Measurements from ENCODE around the gene C2CD4B. TPM values are rescaled to one million over a fixed set of nuclear protein-coding genes. Genes with fewer than 3 reads are reported as not detected.

C2CD4B gene
- total RNA-seq, 1 experiment from 2014 or later: 0.13 TPM

DNA sequence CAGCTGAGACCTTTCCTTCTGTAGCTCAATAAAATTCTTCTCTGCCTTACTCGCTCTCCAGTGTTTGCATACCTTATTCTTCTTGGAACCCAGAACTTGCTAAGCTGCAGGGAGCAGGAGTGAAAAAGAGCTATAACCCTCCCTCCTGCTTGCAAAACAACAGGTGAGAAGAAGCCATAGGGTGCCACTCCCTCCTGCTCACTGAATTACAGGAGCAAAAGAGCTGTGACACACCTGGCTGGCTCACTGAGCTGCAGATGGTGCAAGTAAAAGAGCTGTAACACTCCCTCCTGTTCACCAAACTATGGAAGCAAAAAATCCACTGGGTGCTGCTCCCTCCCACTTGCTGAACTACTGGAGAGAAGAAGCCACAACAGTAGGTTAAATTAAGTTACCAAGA lies 44.2 kb upstream of the C2CD4B start:
- Histone ChIP-seq H3K79me1 (ENCODE audit: insufficient read depth, low read depth, low read length, poor library complexity, severe bottlenecking) (no peaks in the 10 kb centered on the region), H3K4ac (ENCODE audit: low read depth, low read length) (no peak overlapping the region), H2BK5ac (ENCODE audit: insufficient read length, low read length) (no peak overlapping the region), H4K91ac (ENCODE audit: insufficient read length, low read depth, low read length) (no peak overlapping the region), H2AFZ (ENCODE audit: low read length) (no peak overlapping the region), H3T11ph (ENCODE audit: low read length) (no peak overlapping the region), H4K8ac (replicated peaks; ENCODE audit: insufficient read length, low read depth, low read length) (no peak overlapping the region), H3K4me2 (ENCODE audit: insufficient read depth, insufficient read length, low read length) (no peak overlapping the region), H3K27ac (ENCODE audit: insufficient read length, low read depth, low read length) (no peak overlapping the region), H4K20me1 (ENCODE audit: control insufficient read depth, insufficient read depth, insufficient read length) (no peaks in the 10 kb centered on the region), H2BK20ac (ENCODE audit: low read depth, low read length, poor library complexity, severe bottlenecking) (no peak overlapping the region), H2BK12ac (ENCODE audit: insufficient read length, low read depth, low read length) (no peak overlapping the region), H3K27me3 (ENCODE audit: insufficient read depth, low read length) (no peaks in the 10 kb centered on the region; the same call in 1 of the 2 replicates), H2AK5ac (ENCODE audit: insufficient read length, low read length) (no peak overlapping the region), H3K14ac (ENCODE audit: insufficient read depth, low read length) (no peak overlapping the region), H3K23ac (ENCODE audit: insufficient read length, low read depth, low read length) (no peak overlapping the region), H2BK120ac (ENCODE audit: low read depth, low read length, poor library complexity, severe bottlenecking) (no peak overlapping the region), H3K18ac (ENCODE audit: insufficient read length, low read depth, low read length) (no peak overlapping the region), H2BK15ac (ENCODE audit: low read depth, low read length) (no peak overlapping the region), H3K56ac (ENCODE audit: insufficient read length, low read depth, low read length) (no peak overlapping the region), H3K79me2 (ENCODE audit: insufficient read depth, low read length) (no peaks in the 10 kb centered on the region), H3K9me3 (ENCODE audit: control insufficient read depth, low read depth, low read length) (peaks cover 9% of the 10 kb centered on the region), H3K23me2 (ENCODE audit: insufficient read length, low read depth, low read length, poor library complexity, severe bottlenecking) (no peaks in the 10 kb centered on the region), H3K4me1 (ENCODE audit: insufficient read depth, low read length) (no peaks in the 10 kb centered on the region), H3K9ac (ENCODE audit: extremely low read depth, insufficient read length, low read length) (no peak overlapping the region), H4K5ac (ENCODE audit: insufficient read length, low read depth, low read length) (no peak overlapping the region)
- TF ChIP-seq, protein P1, sequence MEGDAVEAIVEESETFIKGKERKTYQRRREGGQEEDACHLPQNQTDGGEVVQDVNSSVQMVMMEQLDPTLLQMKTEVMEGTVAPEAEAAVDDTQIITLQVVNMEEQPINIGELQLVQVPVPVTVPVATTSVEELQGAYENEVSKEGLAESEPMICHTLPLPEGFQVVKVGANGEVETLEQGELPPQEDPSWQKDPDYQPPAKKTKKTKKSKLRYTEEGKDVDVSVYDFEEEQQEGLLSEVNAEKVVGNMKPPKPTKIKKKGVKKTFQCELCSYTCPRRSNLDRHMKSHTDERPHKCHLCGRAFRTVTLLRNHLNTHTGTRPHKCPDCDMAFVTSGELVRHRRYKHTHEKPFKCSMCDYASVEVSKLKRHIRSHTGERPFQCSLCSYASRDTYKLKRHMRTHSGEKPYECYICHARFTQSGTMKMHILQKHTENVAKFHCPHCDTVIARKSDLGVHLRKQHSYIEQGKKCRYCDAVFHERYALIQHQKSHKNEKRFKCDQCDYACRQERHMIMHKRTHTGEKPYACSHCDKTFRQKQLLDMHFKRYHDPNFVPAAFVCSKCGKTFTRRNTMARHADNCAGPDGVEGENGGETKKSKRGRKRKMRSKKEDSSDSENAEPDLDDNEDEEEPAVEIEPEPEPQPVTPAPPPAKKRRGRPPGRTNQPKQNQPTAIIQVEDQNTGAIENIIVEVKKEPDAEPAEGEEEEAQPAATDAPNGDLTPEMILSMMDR (conservative IDR thresholded peaks at IDR 0.05): no peak
- peaks cover 10 to 18% of the 10 kb centered on the region in 2 experiments for H3K4me1 Mint-ChIP-seq
- WGBS (ENCODE audit: extremely low coverage, insufficient read length, low lambda C conversion rate): no CpG with 5 or more reads among the region's 1 CpG
- H3K9me3 Mint-ChIP-seq: peaks cover 20 to 27% of the 10 kb centered on the region in 2 experiments
- no peak for DNase-seq
- H3K36me3 Mint-ChIP-seq (ENCODE audit: insufficient read depth in 1 of 3, low read depth in 3 of 3): peaks cover 6 to 14% (median 6%) of the 10 kb centered on the region in 3 experiments; a peak in 5 of 7 replicates
- H3K4me3 Mint-ChIP-seq: no peak overlapping the region
- no peaks in the 10 kb centered on the region; the same call in none of the 2 replicates for H3K27me3 Mint-ChIP-seq (ENCODE audit: low read depth)
- H3K27ac Mint-ChIP-seq: peak overlapping the region in 2 of 3 experiments; percentile 0 to 86; a peak in 2 of 7 replicates
